ENCODE data around the gene IP6K2. TPM values are rescaled to one million over a fixed set of nuclear protein-coding genes. Genes with fewer than 3 reads are reported as not detected.

The IP6K2 gene
- total and polyA plus RNA-seq, 10 of the 15 experiments (the other 5 are each of a cell fraction or from before 2014, with no cell fraction given): 25.8 to 95.9 (median 69.0) TPM

- no peak overlapping the region for H3K9ac ChIP-seq (ENCODE audit: control insufficient read depth, insufficient read depth, low read length)
- no peaks in the 10 kb centered on the region for H3K27me3 ChIP-seq (replicated peaks in 1 of 2; ENCODE audit: control insufficient read depth in 2 of 2, insufficient read depth in 2 of 2, low read length in 1 of 2)
- H4K20me1 ChIP-seq (ENCODE audit: control insufficient read depth, insufficient read depth): no peaks in the 10 kb centered on the region
- BruUV-seq (replicated peaks): no TSS peak
- peaks cover 0 to 7% of the 10 kb centered on the region in 2 experiments; a peak in 2 of 4 replicates for H3K36me3 ChIP-seq (ENCODE audit: control insufficient read depth in 2 of 2, insufficient read depth in 2 of 2, low read length in 1 of 2)
- intact Hi-C loops (cut with micrococcal nuclease; ENCODE audit: unreplicated experiment): no loop called here
- ChIA-PET RAD21 (ENCODE audit: unreplicated experiment) (no interaction called here), SMC1A (ENCODE audit: uncharacterized antibody, unreplicated experiment) (interaction anchor here (0.7 kb wide), 1 partner anchor 17 kb away, joined by 3 read pairs; no protein-coding TSS in a partner anchor), CTCF (interaction anchor here (1.0 kb wide), 1 partner anchor 17 kb away, joined by 6 read pairs; no protein-coding TSS in a partner anchor), POLR2A (no interaction called here)
- no peak overlapping the region for H2AFZ ChIP-seq (ENCODE audit: control insufficient read depth, low read depth, low read length)
- WGBS (ENCODE audit: insufficient coverage, insufficient replicate concordance, low lambda C conversion rate, missing lambda C conversion rate): 61% methylated on average over 5 of the region's 5 CpGs
- in situ Hi-C loops (cut with MboI): no loop called here
- H3K79me2 ChIP-seq (ENCODE audit: control insufficient read depth, insufficient read depth, low read length): no peaks in the 10 kb centered on the region
- H3K4me3 ChIP-seq: no peak overlapping the region
- FAIRE-seq: no peak
- no peak for ATAC-seq
- DNase-seq (ENCODE audit: low read depth, low spot score): no peak
- no peak overlapping the region for H3K4me2 ChIP-seq (ENCODE audit: control insufficient read depth, insufficient read depth)
- no peak overlapping the region for H3K27ac ChIP-seq (ENCODE audit: control insufficient read depth, insufficient read depth)
- H3K9me3 ChIP-seq (replicated peaks; ENCODE audit: control insufficient read depth, insufficient read depth, low read length): no peaks in the 10 kb centered on the region
- no peaks in the 10 kb centered on the region for H3K4me1 ChIP-seq (ENCODE audit: control insufficient read depth, insufficient read depth, low read length)
- no peak for TF ChIP-seq SPI1 (IDR thresholded peaks at IDR 0.05; ENCODE audit: borderline replicate concordance, insufficient read depth, low read depth, low read length)
- no peak for TF ChIP-seq ZBTB11 (CRISPR knock-in tag; IDR thresholded peaks at IDR 0.05)
- TF ChIP-seq BHLHE40 (IDR thresholded peaks at IDR 0.05; ENCODE audit: borderline replicate concordance in 1 of 2, low read depth in 2 of 2, low read length in 1 of 2): no peak
- no peak for TF ChIP-seq SMARCA5 (IDR thresholded peaks at IDR 0.05)
- TF ChIP-seq LARP7 (IDR thresholded peaks at IDR 0.05): no peak
- no peak for TF ChIP-seq MEF2B (IDR thresholded peaks at IDR 0.05; ENCODE audit: partially characterized antibody, poor library complexity, severe bottlenecking)
- TF ChIP-seq PKNOX1 (IDR thresholded peaks at IDR 0.05): no peak
- no peak for TF ChIP-seq REST (IDR thresholded peaks at IDR 0.05; ENCODE audit: low read depth, low read length)
- no peak for TF ChIP-seq CUX1 (IDR thresholded peaks at IDR 0.05; ENCODE audit: insufficient replicate concordance, low read depth, low read length)
- no peak for TF ChIP-seq SMAD5 (IDR thresholded peaks at IDR 0.05; ENCODE audit: low read depth)
- TF ChIP-seq HDGF (IDR thresholded peaks at IDR 0.05): no peak
These were observed 39.6 kb upstream of the IP6K2 start for GRCh38 chr3:48756640-48757039.

Data from GM12878 (cell line).